Measurements from ENCODE around the gene XRN2.

DNA sequence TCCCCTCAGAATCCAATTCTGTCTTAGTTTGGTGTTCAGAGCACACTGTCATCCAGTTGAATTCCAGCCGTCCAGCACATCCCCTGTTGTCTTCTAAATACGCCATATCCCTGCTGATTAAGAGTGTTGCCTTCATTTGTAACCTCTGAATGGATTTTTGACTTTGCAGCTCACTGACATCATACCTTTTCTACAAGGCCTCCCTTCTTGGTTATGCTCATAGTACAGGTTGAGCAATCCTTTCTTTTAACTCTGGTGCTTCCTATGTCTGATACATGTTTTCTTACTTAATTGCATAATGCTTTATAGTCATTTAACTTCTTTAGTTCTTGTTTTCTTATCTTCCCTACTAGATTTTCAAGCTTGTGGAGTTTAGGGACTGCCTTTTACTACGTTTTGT, 36.4 kb downstream of the XRN2 start:
- no peak for TF ChIP-seq TAF1 (IDR thresholded peaks at IDR 0.05; ENCODE audit: borderline replicate concordance, low read depth, low read length)
- TF ChIP-seq POLR2A (IDR thresholded peaks at IDR 0.05; ENCODE audit: low read depth, low read length) = no peak
- no peak for TF ChIP-seq POLR2AphosphoS5 (IDR thresholded peaks at IDR 0.05; ENCODE audit: low read depth, low read length)
